Transverse colon (tissue), 3 donors: Measurements from ENCODE around the gene CD101.

Experiments
- EP300 ChIP-seq: sonication (generic); formaldehyde crosslinking; IDR thresholded peaks from one replicate; pipeline ENCODE4 v1.6.1; 2017; ENCODE audit warnings: antibody characterized with exemption, low read depth
- POLR2A ChIP-seq: fragments of 450-650 bp; IDR thresholded peaks from one replicate; pipeline ENCODE4 v1.6.1; 2016; ENCODE audit warnings: antibody characterized with exemption, mild to moderate bottlenecking, moderate library complexity
- TF ChIP-seq, protein P1 (sequence below), 5 experiments: fragments of 200-600 bp in 3 of 5; fragments of 450-650 bp in 2 of 5; sonication (generic) in 3 of 5; IDR thresholded peaks; 1 replicate in 2 of 5; 2 replicates in 3 of 5; pipeline ENCODE4 v1.5.1; 2016 to 2017; ENCODE audit warnings: antibody characterized with exemption in 5 of 5, inconsistent platforms in 3 of 5, mild to moderate bottlenecking in 2 of 5, moderate library complexity in 1 of 5

DNA sequence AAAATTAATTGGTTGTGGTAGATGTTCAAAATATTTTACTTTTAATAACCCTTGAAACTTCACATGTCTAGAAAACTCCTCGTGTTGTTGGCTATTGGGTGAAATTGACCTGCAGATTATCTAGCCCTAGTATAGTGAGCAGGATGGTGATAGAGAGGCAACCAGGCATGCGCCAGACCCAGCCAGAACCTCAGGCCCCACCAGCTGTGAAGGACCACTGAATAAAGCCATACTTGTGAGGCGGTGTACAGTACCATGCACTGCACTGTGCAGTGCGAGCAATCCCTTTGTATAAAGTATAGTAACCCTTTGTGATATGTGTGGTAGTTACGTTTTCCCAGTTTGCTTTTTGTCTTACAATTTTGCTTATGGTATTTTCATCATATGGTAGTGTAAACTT lies 67.0 kb downstream of the CD101 start:
- TF ChIP-seq, protein P1, sequence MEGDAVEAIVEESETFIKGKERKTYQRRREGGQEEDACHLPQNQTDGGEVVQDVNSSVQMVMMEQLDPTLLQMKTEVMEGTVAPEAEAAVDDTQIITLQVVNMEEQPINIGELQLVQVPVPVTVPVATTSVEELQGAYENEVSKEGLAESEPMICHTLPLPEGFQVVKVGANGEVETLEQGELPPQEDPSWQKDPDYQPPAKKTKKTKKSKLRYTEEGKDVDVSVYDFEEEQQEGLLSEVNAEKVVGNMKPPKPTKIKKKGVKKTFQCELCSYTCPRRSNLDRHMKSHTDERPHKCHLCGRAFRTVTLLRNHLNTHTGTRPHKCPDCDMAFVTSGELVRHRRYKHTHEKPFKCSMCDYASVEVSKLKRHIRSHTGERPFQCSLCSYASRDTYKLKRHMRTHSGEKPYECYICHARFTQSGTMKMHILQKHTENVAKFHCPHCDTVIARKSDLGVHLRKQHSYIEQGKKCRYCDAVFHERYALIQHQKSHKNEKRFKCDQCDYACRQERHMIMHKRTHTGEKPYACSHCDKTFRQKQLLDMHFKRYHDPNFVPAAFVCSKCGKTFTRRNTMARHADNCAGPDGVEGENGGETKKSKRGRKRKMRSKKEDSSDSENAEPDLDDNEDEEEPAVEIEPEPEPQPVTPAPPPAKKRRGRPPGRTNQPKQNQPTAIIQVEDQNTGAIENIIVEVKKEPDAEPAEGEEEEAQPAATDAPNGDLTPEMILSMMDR (IDR thresholded peaks at IDR 0.05) = no peak
- TF ChIP-seq POLR2A = no peak
- no peak for TF ChIP-seq EP300
